OCI-LY7 (cell line): ENCODE measurements around the gene TOGARAM1. TPM values are rescaled to one million over a fixed set of nuclear protein-coding genes. Genes with fewer than 3 reads are reported as not detected.

Experiments used
- BruUV-seq: library from RNA; stranded (reverse); fragments of 400-500 nt; replicated peaks from 2 replicates; lab custom pipeline; 2021; lab: Mats Ljungman, UMichigan
- CTCF ChIA-PET: fragments of 300-600 bp; sonication (Branson Sonifier 250); formaldehyde crosslinking; loops from one replicate; lab custom pipeline; 2022; ENCODE audit warnings: antibody characterized with exemption; ENCODE audit not compliant: unreplicated experiment; lab: Charles Lee
- POLR2A ChIA-PET: fragments of 300-600 bp; sonication (Branson Sonifier 250); formaldehyde crosslinking; loops from one replicate; lab custom pipeline; 2022; ENCODE audit warnings: antibody characterized with exemption; lab: Charles Lee
- DNase-seq: peaks from one replicate; pipeline ENCODE4 v3.0.0-alpha.2; 2015; ENCODE audit warnings: low spot score
- H2AFZ ChIP-seq: fragments of 200-600 bp; sonication (generic), shearing (Covaris generic); 2 replicates; pipeline ENCODE4 v1.6.1; 2014; ENCODE audit warnings: mild to moderate bottlenecking, antibody characterized with exemption, low read length, moderate library complexity
- H3K27ac ChIP-seq: fragments of 200-600 bp; sonication (generic); 2 replicates; pipeline ENCODE4 v1.5.1; 2014; ENCODE audit warnings: mixed run types, low read depth, mild to moderate bottlenecking, moderate library complexity, low read length, inconsistent platforms; ENCODE audit not compliant: poor library complexity, severe bottlenecking
- H3K36me3 ChIP-seq: fragments of 200-600 bp; sonication (generic); 2 replicates; pipeline ENCODE4 v1.6.1; 2014; ENCODE audit warnings: mild to moderate bottlenecking, antibody characterized with exemption, low read length, moderate library complexity, mixed read lengths; ENCODE audit not compliant: insufficient read depth
- H3K4me1 ChIP-seq: fragments of 200-600 bp; sonication (generic); 2 replicates; pipeline ENCODE4 v1.5.1; 2014; ENCODE audit warnings: mild to moderate bottlenecking, low read length; ENCODE audit not compliant: insufficient read depth, poor library complexity, severe bottlenecking
- H3K4me2 ChIP-seq: fragments of 200-600 bp; sonication (generic); 2 replicates; pipeline ENCODE4 v1.6.1; 2014; ENCODE audit warnings: mild to moderate bottlenecking, low read length
- H3K4me3 ChIP-seq: fragments of 200-600 bp; sonication (generic); 2 replicates; pipeline ENCODE4 v1.5.1; 2014; ENCODE audit warnings: mild to moderate bottlenecking, low read depth, low read length; ENCODE audit not compliant: poor library complexity, severe bottlenecking
- H3K79me2 ChIP-seq: fragments of 200-600 bp; sonication (generic); 2 replicates; pipeline ENCODE4 v1.6.1; 2016; ENCODE audit warnings: low read depth, mild to moderate bottlenecking, low read length, moderate library complexity, mixed read lengths; ENCODE audit not compliant: insufficient read depth
- H3K9me2 ChIP-seq: fragments of 200-600 bp; sonication (generic); 2 replicates; pipeline ENCODE4 v1.6.1; 2016; ENCODE audit warnings: mild to moderate bottlenecking, low read length, mixed read lengths; ENCODE audit not compliant: insufficient read depth
- H3K9me3 ChIP-seq: fragments of 200-600 bp; sonication (generic); 2 replicates; pipeline ENCODE4 v1.6.1; 2014; ENCODE audit warnings: mild to moderate bottlenecking, mixed run types, low read length, mixed read lengths
- H4K20me1 ChIP-seq: fragments of 200-600 bp; sonication (generic); 2 replicates; pipeline ENCODE4 v1.6.1; 2014; ENCODE audit warnings: mild to moderate bottlenecking, antibody characterized with exemption, low read length, moderate library complexity, mixed read lengths; ENCODE audit not compliant: insufficient read depth
- EZH2phosphoT487 ChIP-seq: fragments of 200-600 bp; sonication (generic); IDR thresholded peaks from 2 replicates; pipeline ENCODE4 v1.6.1; 2018; ENCODE audit warnings: low read depth, borderline replicate concordance, mild to moderate bottlenecking, mixed run types, antibody characterized with exemption, low read length, moderate library complexity, mixed read lengths
- intact Hi-C: fragments of 100-400 bp; cut with micrococcal nuclease; formaldehyde crosslinking; loops from one replicate; pipeline ENCODE4 v1.10.0; 2022; ENCODE audit not compliant: unreplicated experiment
- total RNA-seq, 2 experiments: library from RNA; depleted of rRNA in 1 of 2; stranded (reverse); fragments of >200 nt in 1 of 2; shearing (Covaris generic) in 1 of 2; gene quantifications; 2 replicates each; pipeline ENCODE4 v1.2.3, GENCODE V29; 2014 to 2022
- TF ChIP-seq, protein P1 (sequence below): fragments of 200-600 bp; sonication (generic); conservative IDR thresholded peaks from 2 replicates; pipeline ENCODE4 v1.5.1; 2014; ENCODE audit warnings: mild to moderate bottlenecking, antibody characterized with exemption, low read length, moderate library complexity, mixed read lengths

Gene TOGARAM1
- total RNA-seq, 2 experiments from 2014 or later: 11.4 to 11.6 TPM

GRCh38 chr14:44940211-44940610 lies 21.8 kb upstream of the TOGARAM1 start:
- intact Hi-C loops: no loop called here
- ChIA-PET CTCF (no interaction called here), POLR2A (no interaction called here)
- no TSS peak for BruUV-seq
- TF ChIP-seq EZH2phosphoT487: no peak
- TF ChIP-seq, protein P1, sequence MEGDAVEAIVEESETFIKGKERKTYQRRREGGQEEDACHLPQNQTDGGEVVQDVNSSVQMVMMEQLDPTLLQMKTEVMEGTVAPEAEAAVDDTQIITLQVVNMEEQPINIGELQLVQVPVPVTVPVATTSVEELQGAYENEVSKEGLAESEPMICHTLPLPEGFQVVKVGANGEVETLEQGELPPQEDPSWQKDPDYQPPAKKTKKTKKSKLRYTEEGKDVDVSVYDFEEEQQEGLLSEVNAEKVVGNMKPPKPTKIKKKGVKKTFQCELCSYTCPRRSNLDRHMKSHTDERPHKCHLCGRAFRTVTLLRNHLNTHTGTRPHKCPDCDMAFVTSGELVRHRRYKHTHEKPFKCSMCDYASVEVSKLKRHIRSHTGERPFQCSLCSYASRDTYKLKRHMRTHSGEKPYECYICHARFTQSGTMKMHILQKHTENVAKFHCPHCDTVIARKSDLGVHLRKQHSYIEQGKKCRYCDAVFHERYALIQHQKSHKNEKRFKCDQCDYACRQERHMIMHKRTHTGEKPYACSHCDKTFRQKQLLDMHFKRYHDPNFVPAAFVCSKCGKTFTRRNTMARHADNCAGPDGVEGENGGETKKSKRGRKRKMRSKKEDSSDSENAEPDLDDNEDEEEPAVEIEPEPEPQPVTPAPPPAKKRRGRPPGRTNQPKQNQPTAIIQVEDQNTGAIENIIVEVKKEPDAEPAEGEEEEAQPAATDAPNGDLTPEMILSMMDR: no peak
- no peak overlapping the region for H3K27ac ChIP-seq
- no peaks in the 10 kb centered on the region for H4K20me1 ChIP-seq
- H3K9me3 ChIP-seq: no peaks in the 10 kb centered on the region
- DNase-seq: no peak
- H2AFZ ChIP-seq: no peak overlapping the region
- H3K9me2 ChIP-seq: no peaks in the 10 kb centered on the region
- H3K4me3 ChIP-seq: no peak overlapping the region
- H3K36me3 ChIP-seq: peaks cover 73% of the 10 kb centered on the region
- no peak overlapping the region for H3K4me2 ChIP-seq
- H3K4me1 ChIP-seq: no peaks in the 10 kb centered on the region
- no peaks in the 10 kb centered on the region for H3K79me2 ChIP-seq

- DNase-seq: no peak
- Histone ChIP-seq H3K4me2 (no peak overlapping the region), H4K20me1 (no peaks in the 10 kb centered on the region), H3K27ac (no peak overlapping the region), H3K4me1 (no peaks in the 10 kb centered on the region), H3K9me3 (no peaks in the 10 kb centered on the region), H3K9me2 (no peaks in the 10 kb centered on the region), H3K4me3 (no peak overlapping the region), H2AFZ (no peak overlapping the region), H3K36me3 (peaks cover 79% of the 10 kb centered on the region), H3K79me2 (no peaks in the 10 kb centered on the region)
- POLR2A ChIA-PET: interaction anchor here (0.7 kb wide), 1 partner anchor 210 kb away, joined by 8 read pairs; no protein-coding TSS in a partner anchor
- intact Hi-C loops: no loop called here
- TF ChIP-seq, protein P1: no peak
- TF ChIP-seq EZH2phosphoT487: no peak
- BruUV-seq: no TSS peak
- CTCF ChIA-PET: no interaction called here
These were observed 21.0 kb upstream of the TOGARAM1 start for GRCh38 chr14:44940944-44941343.

DNA sequence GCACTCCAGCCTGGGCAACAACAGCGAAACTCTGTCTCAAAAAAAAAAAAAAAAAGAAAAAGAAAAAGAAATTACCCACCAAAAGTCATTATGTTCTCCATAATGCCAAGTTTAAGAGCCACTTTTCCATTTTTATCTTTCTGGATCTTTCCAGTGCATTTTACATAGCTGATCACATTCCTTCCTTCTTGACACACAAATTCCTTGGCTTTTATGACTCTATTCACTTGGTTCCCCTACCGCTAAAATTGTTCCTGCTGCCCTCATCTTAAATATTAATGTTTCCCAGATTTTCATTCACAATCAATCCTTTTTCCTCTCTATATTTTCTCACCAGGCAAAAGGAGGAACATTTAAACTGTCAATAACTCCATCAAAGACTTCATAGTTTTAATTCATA lies 20.4 kb upstream of the TOGARAM1 start:
- Histone ChIP-seq H3K4me3 (no peak overlapping the region), H4K20me1 (no peaks in the 10 kb centered on the region), H3K79me2 (no peaks in the 10 kb centered on the region), H3K9me2 (no peaks in the 10 kb centered on the region), H3K36me3 (peaks cover 78% of the 10 kb centered on the region), H3K9me3 (no peaks in the 10 kb centered on the region), H3K27ac (no peak overlapping the region), H2AFZ (no peak overlapping the region), H3K4me2 (no peak overlapping the region), H3K4me1 (no peaks in the 10 kb centered on the region)
- ChIA-PET POLR2A (interaction anchor here (0.7 kb wide), 1 partner anchor 210 kb away, joined by 8 read pairs; no protein-coding TSS in a partner anchor), CTCF (no interaction called here)
- intact Hi-C loops: no loop called here
- no peak for DNase-seq
- no TSS peak for BruUV-seq
- TF ChIP-seq, protein P1: no peak
- TF ChIP-seq EZH2phosphoT487: no peak
